ENCODE measurements around the gene CCL1. TPM values are rescaled to one million over a fixed set of nuclear protein-coding genes. Genes with fewer than 3 reads are reported as not detected.

Gene CCL1
- total and polyA plus RNA-seq, 2 of the 4 experiments (the other 2 are of a cell fraction): not detected

DNA sequence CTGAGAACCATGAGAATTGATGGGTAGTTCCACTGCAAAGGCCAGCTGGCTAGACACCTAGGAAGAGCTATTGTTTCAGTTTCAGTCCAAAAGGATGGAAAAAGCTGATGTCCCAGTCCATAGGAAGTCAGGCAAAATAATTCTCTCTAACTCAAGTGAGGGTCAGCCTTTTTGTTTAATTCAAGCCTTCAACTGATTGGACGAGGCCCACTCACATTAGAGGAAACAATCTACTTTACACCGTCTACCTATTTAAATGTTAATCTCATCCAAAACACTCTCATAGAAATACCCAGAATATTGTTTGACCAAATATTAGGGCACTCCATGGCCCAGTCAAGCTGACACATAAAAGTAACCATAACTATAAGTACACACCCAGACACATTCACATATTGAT lies 21.1 kb downstream of the CCL1 start:
- Histone ChIP-seq H2BK15ac (ENCODE audit: low read depth, low read length) (no peak overlapping the region), H2BK5ac (ENCODE audit: low read depth, low read length, poor library complexity, severe bottlenecking) (no peak overlapping the region), H3K4ac (ENCODE audit: low read depth, low read length) (no peak overlapping the region), H2BK20ac (ENCODE audit: low read depth, low read length) (no peak overlapping the region), H3K9me3 (ENCODE audit: control insufficient read depth, insufficient read depth, low read length) (no peaks in the 10 kb centered on the region), H3K9me1 (ENCODE audit: insufficient read depth, low read length) (no peaks in the 10 kb centered on the region), H3K4me3 (ENCODE audit: insufficient read depth, low read depth, low read length) (no peak overlapping the region), H3K4me1 (ENCODE audit: control insufficient read depth, insufficient read depth, low read length) (no peaks in the 10 kb centered on the region), H4K91ac (ENCODE audit: insufficient read depth, low read depth, low read length) (no peak overlapping the region), H3K9ac (ENCODE audit: low read depth, low read length) (no peak overlapping the region), H3K27me3 (ENCODE audit: control insufficient read depth, insufficient read depth, low read length) (no peaks in the 10 kb centered on the region; the same call in 1 of the 2 replicates), H3K56ac (ENCODE audit: extremely low read depth, insufficient read depth, low read length) (no peak overlapping the region), H3K18ac (ENCODE audit: low read depth, low read length) (no peak overlapping the region), H2AK5ac (ENCODE audit: low read depth, low read length) (no peak overlapping the region), H3K4me2 (ENCODE audit: low read depth, low read length) (no peak overlapping the region), H4K20me1 (ENCODE audit: insufficient read depth, low read length) (no peaks in the 10 kb centered on the region), H2AK9ac (replicated peaks; ENCODE audit: low read depth, low read length, poor library complexity) (no peak overlapping the region), H2AFZ (replicated peaks; ENCODE audit: low read length, poor library complexity) (no peak overlapping the region), H3K79me1 (ENCODE audit: low read depth in 1 of 2, low read length in 2 of 2) (no peaks in the 10 kb centered on the region), H3K23ac (ENCODE audit: low read depth, low read length) (no peak overlapping the region), H3K36me3 (ENCODE audit: control insufficient read depth, insufficient read depth, low read length) (no peaks in the 10 kb centered on the region), H4K5ac (ENCODE audit: low read depth, low read length) (no peak overlapping the region), H2BK120ac (ENCODE audit: low read depth, low read length) (no peak overlapping the region), H3K27ac (ENCODE audit: insufficient read depth, low read length) (no peak overlapping the region), H4K8ac (ENCODE audit: low read depth in 2 of 2, low read length in 2 of 2) (no peak overlapping the region), H3K14ac (replicated peaks; ENCODE audit: low read depth, low read length) (no peak overlapping the region)
- dilution Hi-C loops (cut with HindIII; ENCODE audit: low sequenced_read_pairs, unreplicated experiment): no loop called here
- DNase-seq (no peak), ATAC-seq (ENCODE audit: low read depth) (no peak)
- intact Hi-C loops (cut with micrococcal nuclease): no loop called here
- TF ChIP-seq RFX5 (IDR thresholded peaks at IDR 0.05; ENCODE audit: low read depth, low read length) (no peak), MXI1 (IDR thresholded peaks at IDR 0.05; ENCODE audit: borderline replicate concordance, low read depth, low read length) (no peak), BHLHE40 (IDR thresholded peaks at IDR 0.05; ENCODE audit: low read depth, low read length) (no peak), NFE2L2 (IDR thresholded peaks at IDR 0.05; ENCODE audit: low read depth, low read length) (no peak), POLR2A (IDR thresholded peaks at IDR 0.05; ENCODE audit: low read depth, low read length) (no peak), MAZ (IDR thresholded peaks at IDR 0.05; ENCODE audit: borderline replicate concordance, low read depth, low read length) (no peak), RAD21 (IDR thresholded peaks at IDR 0.05; ENCODE audit: low read length) (no peak), MAFK (IDR thresholded peaks at IDR 0.05; ENCODE audit: low read depth, low read length) (no peak), FOS (IDR thresholded peaks at IDR 0.05; ENCODE audit: low read depth, low read length) (no peak), RCOR1 (IDR thresholded peaks at IDR 0.05; ENCODE audit: insufficient replicate concordance, low read length) (no peak), CHD1 (IDR thresholded peaks at IDR 0.05; ENCODE audit: low read depth, low read length) (no peak), SMC3 (IDR thresholded peaks at IDR 0.05; ENCODE audit: low read depth, low read length) (no peak), CEBPB (IDR thresholded peaks at IDR 0.05; ENCODE audit: low read depth, low read length) (no peak)
- TF ChIP-seq, protein P1, sequence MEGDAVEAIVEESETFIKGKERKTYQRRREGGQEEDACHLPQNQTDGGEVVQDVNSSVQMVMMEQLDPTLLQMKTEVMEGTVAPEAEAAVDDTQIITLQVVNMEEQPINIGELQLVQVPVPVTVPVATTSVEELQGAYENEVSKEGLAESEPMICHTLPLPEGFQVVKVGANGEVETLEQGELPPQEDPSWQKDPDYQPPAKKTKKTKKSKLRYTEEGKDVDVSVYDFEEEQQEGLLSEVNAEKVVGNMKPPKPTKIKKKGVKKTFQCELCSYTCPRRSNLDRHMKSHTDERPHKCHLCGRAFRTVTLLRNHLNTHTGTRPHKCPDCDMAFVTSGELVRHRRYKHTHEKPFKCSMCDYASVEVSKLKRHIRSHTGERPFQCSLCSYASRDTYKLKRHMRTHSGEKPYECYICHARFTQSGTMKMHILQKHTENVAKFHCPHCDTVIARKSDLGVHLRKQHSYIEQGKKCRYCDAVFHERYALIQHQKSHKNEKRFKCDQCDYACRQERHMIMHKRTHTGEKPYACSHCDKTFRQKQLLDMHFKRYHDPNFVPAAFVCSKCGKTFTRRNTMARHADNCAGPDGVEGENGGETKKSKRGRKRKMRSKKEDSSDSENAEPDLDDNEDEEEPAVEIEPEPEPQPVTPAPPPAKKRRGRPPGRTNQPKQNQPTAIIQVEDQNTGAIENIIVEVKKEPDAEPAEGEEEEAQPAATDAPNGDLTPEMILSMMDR (conservative IDR thresholded peaks at IDR 0.05; ENCODE audit: low read depth, low read length): no peak
- TF ChIP-seq, protein P2, sequence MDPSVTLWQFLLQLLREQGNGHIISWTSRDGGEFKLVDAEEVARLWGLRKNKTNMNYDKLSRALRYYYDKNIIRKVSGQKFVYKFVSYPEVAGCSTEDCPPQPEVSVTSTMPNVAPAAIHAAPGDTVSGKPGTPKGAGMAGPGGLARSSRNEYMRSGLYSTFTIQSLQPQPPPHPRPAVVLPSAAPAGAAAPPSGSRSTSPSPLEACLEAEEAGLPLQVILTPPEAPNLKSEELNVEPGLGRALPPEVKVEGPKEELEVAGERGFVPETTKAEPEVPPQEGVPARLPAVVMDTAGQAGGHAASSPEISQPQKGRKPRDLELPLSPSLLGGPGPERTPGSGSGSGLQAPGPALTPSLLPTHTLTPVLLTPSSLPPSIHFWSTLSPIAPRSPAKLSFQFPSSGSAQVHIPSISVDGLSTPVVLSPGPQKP (IDR thresholded peaks at IDR 0.05; ENCODE audit: borderline replicate concordance, low read depth, low read length): no peak
- TF ChIP-seq, protein P3, sequence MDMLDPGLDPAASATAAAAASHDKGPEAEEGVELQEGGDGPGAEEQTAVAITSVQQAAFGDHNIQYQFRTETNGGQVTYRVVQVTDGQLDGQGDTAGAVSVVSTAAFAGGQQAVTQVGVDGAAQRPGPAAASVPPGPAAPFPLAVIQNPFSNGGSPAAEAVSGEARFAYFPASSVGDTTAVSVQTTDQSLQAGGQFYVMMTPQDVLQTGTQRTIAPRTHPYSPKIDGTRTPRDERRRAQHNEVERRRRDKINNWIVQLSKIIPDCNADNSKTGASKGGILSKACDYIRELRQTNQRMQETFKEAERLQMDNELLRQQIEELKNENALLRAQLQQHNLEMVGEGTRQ (IDR thresholded peaks at IDR 0.05; ENCODE audit: low read depth, low read length): no peak
- no CpG with 5 or more reads among the region's 2 CpGs for WGBS, 2 experiments (ENCODE audit: extremely low coverage in 2 of 2, insufficient read length in 1 of 2)
- no TSS peak for BruUV-seq (replicated peaks)
- POLR2A ChIA-PET (ENCODE audit: unreplicated experiment): no interaction called here
- CTCF ChIA-PET: no interaction called here
- in situ Hi-C loops (cut with MboI; ENCODE audit: low sequenced_read_pairs): no loop called here

All from IMR-90 (cell line).